KOPT-K1 (cell line): ENCODE measurements around the gene KIN.
"Not testable (repeated sequence)": the region's sequence is repeated elsewhere in the genome, so short reads cannot be mapped to it uniquely, and the experiment has no call there.

ENCODE experiments used
- H3K27ac ChIP-seq: fragments of 200-600 bp; sonication (generic); 2 replicates; pipeline ENCODE4 v1.5.1; 2016; ENCODE audit warnings: antibody characterized with exemption, mild to moderate bottlenecking, low read depth, low read length; ENCODE audit not compliant: poor library complexity, severe bottlenecking
- H3K36me3 ChIP-seq: fragments of 200-600 bp; sonication (generic); 2 replicates; pipeline ENCODE4 v1.5.1; 2017; ENCODE audit warnings: antibody characterized with exemption, mild to moderate bottlenecking, low read length, moderate library complexity; ENCODE audit not compliant: insufficient read depth
- H3K9me3 ChIP-seq: fragments of 200-600 bp; sonication (generic); 2 replicates; pipeline ENCODE4 v1.5.1; 2017; ENCODE audit warnings: antibody characterized with exemption, low read length, mild to moderate bottlenecking; ENCODE audit not compliant: insufficient read depth, poor library complexity, severe bottlenecking

KIN gene

DNA sequence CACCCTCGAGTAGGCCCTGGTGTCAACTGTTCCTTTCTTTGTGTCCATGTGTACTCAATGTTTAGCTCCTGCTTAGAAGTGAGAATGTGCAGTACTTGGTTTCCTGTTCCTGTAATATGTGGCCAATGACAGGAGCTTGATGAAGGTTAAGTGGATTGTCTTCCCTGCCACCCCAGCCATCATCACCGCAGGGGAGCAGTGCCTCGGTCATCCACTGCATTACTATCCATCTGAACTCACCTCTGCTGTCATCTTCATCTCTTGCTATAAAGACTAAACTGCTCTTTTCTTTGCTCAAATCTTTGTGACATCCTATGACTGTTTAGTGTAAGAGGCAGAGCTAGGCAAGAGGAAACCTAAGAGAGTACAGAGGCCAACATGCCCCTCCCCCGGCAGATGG lies 69.1 kb downstream of the KIN start:
- no peaks in the 10 kb centered on the region for H3K36me3 ChIP-seq
- no peaks in the 10 kb centered on the region for H3K9me3 ChIP-seq

DNA sequence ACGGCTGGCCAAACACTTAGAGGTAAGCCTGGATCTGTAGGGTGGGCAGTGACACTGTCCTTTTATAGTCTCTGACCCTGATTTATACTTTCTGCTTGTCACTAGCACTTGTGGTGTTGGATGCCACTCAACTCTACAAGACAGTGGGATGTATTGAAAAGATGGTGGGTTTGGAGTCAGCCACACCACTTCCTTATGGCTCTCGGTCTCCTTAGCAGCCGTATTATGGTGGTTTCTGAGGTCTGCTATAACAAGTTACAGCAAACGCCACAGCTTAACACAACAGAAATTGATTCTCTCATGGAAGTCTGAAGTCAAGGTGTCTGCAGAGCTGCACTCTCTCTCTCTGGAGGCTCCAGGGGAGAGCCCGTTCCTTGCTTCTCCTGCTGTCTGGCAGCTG lies 70.0 kb downstream of the KIN start:
- Histone ChIP-seq H3K36me3 (no peaks in the 10 kb centered on the region), H3K9me3 (no peaks in the 10 kb centered on the region), H3K27ac (no peak overlapping the region)

More for the DNA sequence above, 69.1 kb downstream of the KIN start:
- no peak overlapping the region for H3K27ac ChIP-seq

DNA sequence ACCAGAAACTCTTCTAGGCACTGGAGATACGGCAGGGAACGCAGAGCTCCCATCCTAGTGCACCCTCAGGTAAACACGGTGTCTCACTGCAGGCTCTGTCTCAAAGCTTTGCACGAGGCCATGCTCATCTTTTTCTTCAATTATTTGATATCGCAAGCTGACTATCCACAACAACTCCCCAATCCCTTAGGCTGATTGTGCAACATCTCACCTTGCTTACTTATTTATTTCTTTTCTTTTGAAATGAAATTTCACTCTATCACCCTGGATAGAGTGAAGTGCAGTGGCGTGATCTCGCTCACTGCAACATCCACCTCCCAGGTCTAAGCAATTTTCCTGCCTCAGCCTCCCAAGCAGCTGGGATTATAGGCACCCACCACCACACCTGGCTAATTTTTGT lies 72.3 kb downstream of the KIN start:
- Histone ChIP-seq H3K27ac (no peak overlapping the region), H3K36me3 (no peaks in the 10 kb centered on the region)

DNA sequence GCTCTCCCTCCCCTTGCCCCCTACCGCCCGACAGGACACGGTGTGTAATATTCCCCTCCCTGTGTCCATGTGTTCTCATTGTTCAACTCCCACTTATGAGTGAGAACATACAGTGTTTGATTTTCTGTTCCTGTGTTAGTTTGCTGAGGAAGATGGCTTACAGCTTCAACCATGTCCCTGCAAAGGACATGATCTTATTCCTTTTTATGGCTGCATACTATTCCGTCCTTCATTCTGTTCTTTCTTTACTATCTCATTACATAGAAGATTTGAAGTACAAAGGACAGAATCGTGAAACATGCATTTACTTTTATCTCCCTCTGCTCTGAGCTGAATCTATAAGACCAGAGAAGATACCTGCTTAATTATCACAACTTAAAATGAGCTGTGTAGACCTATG lies 76.7 kb downstream of the KIN start:
- H3K9me3 ChIP-seq, H3K27ac ChIP-seq, H3K36me3 ChIP-seq: not testable (repeated sequence)

More for the DNA sequence above, 72.3 kb downstream of the KIN start:
- no peaks in the 10 kb centered on the region for H3K9me3 ChIP-seq

DNA sequence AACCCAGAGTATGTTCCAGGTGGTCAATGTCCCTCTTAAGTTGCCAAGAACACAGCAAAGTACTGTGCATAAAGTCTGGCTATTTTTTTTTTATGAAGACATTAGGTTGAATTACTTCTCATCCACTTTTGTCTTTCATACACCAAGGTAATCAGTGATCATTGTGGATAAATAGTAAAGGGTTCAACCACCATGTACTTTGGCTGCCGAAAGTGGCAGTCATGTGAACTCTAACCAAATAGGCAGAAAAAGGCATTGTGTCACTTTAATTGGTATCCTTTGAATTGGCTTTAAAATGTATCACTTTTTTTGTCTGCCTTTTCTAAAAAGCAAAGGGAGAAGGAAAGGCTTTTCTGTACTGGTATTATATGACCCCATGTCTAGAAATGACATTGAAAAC lies 77.3 kb downstream of the KIN start:
- Histone ChIP-seq H3K9me3 (no peaks in the 10 kb centered on the region), H3K36me3 (no peaks in the 10 kb centered on the region)

DNA sequence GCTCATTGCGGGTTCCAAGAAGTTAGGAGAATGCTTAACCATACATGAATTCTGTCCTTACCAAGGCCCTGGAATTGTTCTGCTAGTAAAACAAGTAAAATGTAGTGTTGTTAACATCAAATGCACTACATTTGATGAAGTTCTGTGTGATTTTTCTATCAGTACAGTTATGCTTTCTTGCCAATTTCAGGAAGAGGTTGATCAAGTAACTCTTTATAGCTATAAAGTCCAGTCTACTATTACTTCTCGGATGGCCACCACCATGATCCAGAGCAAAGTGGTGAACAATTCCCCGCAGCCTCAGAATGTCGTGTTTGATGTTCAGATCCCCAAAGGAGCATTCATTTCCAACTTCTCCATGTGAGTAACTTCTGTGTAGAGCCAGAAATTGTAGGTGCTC lies 79.0 kb downstream of the KIN start:
- H3K27ac ChIP-seq: no peak overlapping the region
- no peaks in the 10 kb centered on the region for H3K36me3 ChIP-seq
- H3K9me3 ChIP-seq: no peaks in the 10 kb centered on the region

More for the DNA sequence above, 77.3 kb downstream of the KIN start:
- H3K27ac ChIP-seq: no peak overlapping the region

DNA sequence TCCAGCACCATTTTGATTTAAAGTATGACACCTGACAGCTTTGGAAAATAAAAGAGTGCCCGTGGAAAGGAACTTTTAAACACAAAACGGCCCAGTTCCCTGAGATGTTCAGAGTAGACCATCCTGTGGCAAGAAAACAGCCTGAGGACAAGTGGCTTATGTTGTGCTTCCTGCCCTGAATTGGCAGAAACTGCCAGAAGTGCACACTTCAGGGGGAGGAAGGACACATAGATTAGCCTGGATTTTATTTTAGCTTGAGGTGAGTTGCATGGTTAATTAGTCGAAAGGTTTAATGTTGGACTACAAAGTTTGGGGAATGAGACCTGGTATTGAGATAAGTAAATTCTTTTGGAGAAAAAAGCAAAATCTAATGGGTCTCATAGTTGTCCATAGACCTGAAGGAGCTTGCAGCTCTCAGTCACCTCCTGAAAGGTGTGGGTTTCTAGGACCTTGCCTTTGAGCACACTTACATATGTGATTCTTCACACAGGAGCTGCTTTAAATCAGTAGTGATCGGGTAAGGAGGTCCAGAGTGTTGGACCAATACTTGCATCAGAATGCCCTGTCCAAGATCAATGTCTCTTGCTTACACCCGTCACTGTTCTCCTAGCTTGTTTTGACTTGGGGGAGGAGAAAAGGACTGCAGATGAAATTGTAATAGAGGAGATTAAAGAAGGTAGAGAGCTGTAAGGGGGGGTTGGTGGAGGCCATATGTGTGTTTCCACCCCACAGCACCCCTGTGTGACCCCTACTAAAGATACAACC lies 79.8 kb downstream of the KIN start:
- Histone ChIP-seq H3K27ac (no peak overlapping the region), H3K9me3 (no peaks in the 10 kb centered on the region), H3K36me3 (no peaks in the 10 kb centered on the region)

DNA sequence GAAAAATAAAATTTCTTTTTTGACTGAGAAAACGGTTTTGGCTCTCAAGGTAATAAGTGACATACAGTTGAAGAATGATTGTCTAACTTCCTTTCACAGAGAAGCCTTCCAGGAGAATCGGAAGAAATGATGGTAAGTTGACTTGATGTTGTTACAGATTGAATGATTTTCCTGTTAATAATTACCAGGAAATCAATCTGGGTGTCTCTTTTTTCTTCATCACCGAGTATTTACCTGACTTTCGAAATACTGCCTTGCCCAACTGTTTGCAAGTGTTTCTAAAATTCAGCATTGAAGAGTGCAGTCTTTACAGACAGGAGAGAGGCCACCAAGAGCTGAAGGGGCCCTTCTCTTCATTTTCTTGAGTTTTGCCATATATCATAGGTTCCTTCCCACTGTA lies 80.7 kb downstream of the KIN start:
- Histone ChIP-seq H3K27ac (no peak overlapping the region), H3K36me3 (no peaks in the 10 kb centered on the region), H3K9me3 (no peaks in the 10 kb centered on the region)

DNA sequence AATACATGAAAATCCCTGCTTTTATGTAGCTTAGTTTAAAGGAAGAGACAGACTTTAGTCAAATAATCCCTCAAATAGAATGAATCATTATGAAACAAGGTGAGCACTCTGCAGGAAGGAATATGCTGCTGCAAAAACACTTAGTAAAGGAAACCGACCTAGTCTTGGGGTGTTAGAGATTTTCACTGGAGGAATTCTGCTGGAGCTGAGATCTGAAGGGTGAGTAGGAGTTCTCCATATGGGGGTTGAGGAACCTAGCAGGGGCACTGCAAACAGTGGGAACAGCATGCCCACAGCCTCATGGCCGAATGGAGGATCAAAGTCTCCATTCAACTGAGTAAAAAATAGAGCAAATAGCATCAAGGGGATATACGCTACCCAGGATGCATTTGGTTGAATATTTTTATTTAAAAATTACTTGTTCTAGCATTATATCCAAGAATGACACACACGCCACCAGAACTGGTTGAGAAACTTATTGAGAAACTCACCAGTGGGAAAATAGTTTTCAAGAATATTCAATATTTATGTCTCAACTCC lies 81.2 kb downstream of the KIN start:
- Histone ChIP-seq H3K36me3 (no peaks in the 10 kb centered on the region), H3K27ac (no peak overlapping the region), H3K9me3 (no peaks in the 10 kb centered on the region)

DNA sequence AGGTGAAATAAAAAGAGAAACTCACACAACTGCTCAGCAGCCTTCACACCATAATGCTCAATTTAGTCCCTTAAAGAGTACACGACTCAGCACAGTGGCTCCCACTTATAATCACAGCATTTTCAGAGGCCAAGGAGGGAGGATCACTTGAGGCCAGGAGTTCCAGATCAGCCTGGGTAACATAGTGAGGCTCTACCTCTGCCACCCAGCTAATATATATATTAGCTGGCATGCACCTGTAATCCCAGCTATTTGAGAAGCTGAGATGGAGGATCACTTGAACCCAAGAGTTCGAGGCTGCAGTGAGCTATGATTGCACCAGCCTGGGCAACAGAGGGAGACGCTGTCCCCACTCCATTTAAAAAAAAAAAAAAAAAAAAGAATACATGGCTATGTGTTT lies 82.5 kb downstream of the KIN start:
- Histone ChIP-seq H3K36me3 (no peaks in the 10 kb centered on the region), H3K27ac (no peak overlapping the region), H3K9me3 (no peaks in the 10 kb centered on the region)

DNA sequence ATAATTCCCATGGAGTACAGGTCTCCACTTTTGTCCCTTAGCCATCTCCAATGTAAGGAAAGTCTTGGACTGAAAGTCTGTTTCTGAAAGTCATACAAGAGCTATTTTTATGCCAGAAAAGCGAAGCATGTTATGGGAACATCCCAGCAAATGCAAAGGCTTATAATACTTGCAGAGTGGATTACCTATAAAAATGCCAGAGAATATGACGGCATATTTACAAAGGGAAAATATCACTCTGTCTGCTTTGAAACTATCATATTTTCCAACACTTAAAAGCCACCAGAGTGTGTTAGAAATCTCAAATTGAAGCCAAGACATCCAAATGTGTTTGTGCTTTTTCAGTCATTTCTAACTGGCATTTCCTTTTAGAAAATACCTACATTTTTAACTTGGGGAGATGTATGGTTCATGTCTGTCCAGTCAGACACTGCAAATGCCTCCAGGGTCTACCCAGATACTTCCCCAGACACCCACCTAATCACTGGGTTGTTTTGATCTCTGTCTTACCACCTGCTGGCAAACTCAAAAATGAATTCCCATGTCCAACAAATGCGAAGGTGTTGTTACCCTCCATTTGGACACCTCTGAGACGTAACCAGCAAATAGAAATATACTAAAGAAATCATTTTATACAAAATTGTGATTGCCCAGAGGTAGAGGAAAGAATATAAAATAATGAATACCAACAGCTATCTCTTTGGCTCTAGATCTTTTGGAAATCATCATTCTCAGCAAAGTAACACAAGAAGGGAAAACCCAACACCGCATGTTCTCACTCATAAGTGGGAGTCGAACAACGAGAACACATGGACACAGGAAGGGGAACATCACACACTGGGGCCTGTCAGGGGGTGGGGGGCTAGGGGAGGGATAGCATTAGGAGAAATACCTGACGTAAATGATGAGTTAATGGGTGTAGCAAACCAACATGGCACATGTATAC lies 83.4 kb downstream of the KIN start:
- H3K36me3 ChIP-seq: no peaks in the 10 kb centered on the region
- H3K27ac ChIP-seq: no peak overlapping the region
- H3K9me3 ChIP-seq: no peaks in the 10 kb centered on the region

DNA sequence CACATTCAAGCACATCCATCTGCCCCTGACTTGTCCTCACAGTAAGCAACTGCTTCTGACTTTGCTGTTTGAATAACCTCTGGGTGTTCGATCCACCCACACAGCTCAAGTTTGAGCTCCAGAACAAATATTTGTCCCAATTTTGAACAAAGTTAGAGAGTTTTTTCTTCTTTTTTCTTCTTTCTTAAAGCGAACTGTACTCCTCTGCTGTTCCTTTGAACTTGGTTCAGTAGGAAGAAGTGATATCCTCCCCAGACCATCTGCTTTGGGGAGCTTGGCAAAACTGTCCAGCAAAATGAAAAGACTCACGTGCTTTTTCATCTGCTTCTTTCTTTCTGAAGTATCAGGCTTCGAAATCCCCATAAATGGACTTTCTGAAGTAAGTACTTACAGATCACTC lies 84.7 kb downstream of the KIN start, which contains the start of gene ITIH2:
Gene ITIH2, plus strand, starts transcription at position 177 of the 400 bp plus-strand sequence. Its CDS starts 119 bp downstream, at position 296.
- Histone ChIP-seq H3K36me3 (no peaks in the 10 kb centered on the region), H3K27ac (no peak within 1 kb of the TSS), H3K9me3 (no peaks in the 10 kb centered on the region)

DNA sequence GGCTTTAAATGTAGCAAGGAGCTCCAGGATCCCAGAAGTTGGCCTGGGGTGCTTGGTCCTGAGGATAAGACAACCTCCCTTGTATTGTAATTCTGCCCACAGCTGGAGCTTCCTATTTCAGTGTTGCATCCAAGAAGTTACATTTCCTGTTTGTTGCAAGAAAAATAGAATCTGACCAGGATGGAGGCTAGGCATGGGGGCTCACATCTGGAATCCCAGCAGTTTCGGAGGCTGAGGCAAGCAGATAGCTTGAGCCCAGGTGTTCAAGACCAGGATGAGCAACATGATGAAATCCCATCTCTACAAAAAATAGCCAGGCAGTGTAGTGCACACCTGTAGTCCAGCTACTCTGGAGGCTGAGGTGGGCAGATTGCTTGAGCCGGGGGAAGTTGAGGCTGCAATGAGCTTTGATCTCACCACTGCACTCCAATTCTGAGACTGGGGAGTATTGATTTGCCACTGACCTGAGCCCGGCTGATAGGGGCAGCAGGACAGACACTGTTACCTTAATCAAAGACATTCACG lies 85.4 kb downstream of the KIN start:
- Histone ChIP-seq H3K9me3 (no peaks in the 10 kb centered on the region), H3K36me3 (no peaks in the 10 kb centered on the region), H3K27ac (no peak overlapping the region)

DNA sequence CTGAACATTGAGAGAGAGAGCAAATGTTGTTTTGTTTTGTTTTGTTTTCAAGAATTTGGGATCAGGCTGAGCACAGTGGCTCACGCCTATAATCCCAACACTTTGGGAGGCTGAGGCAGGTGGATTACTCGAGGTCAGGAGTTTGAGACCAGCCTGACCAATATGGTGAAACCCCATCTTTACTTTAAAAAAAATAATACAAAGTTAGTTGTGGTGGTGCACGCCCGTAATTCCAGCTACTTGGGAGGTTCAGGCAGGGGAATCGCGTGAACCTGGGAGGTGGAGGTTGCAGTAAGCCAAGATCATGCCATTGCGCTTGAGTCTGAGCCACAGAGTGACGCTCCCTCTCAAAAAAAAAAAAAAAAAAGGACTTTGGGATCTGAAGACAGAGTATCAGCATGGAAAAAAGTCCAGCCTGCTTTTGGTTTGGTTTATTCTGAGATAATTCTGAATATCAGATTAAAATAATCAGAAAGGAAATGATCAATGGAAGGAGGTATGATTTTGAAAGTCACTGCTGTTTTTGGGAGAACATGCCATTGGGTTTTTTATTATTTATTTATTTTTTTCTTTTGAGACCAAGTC lies 86.5 kb downstream of the KIN start:
- no peak overlapping the region for H3K27ac ChIP-seq
- H3K36me3 ChIP-seq: no peaks in the 10 kb centered on the region
- no peaks in the 10 kb centered on the region for H3K9me3 ChIP-seq
